Measurements from ENCODE around the gene ATP11C. TPM values are rescaled to one million over a fixed set of nuclear protein-coding genes. Genes with fewer than 3 reads are reported as not detected.

Gene ATP11C
- total RNA-seq, 4 donors from 2014 or later: 3.6 to 8.6 (median 7.0) TPM

- intact Hi-C loops (cut with DNase I; ENCODE audit: low total_unique reads) (no loop called here), in situ Hi-C loops (cut with MboI; ENCODE audit: low sequenced_read_pairs in 4 of 4) (no loop called here)
- TF ChIP-seq CTCF (IDR thresholded peaks at IDR 0.05 in 4 of 5, conservative IDR thresholded peaks at IDR 0.05 in 1 of 5): no peak
- TF ChIP-seq POLR2A (IDR thresholded peaks at IDR 0.05): no peak
- ATAC-seq (no peak), DNase-seq (no peak)
- H3K9me3 ChIP-seq: no peaks in the 10 kb centered on the region
- no peaks in the 10 kb centered on the region for H3K4me1 ChIP-seq
- H3K4me3 ChIP-seq: no peak overlapping the region
- H3K36me3 ChIP-seq: no peaks in the 10 kb centered on the region
- H3K27me3 ChIP-seq: no peaks in the 10 kb centered on the region
- H3K27ac ChIP-seq: no peak overlapping the region
These were observed 116.6 kb downstream of the ATP11C start for GRCh38 chrX:139816204-139816603.

- ATAC-seq: no peak
- intact Hi-C loops (cut with DNase I; ENCODE audit: low total_unique reads): no loop called here
These were observed 117.1 kb downstream of the ATP11C start for GRCh38 chrX:139815771-139816170.

GRCh38 chrX:139811942-139812629 is 120.8 kb downstream of the ATP11C start:
- intact Hi-C loops (cut with DNase I; ENCODE audit: low total_unique reads) (no loop called here), in situ Hi-C loops (cut with MboI; ENCODE audit: low sequenced_read_pairs in 4 of 4) (no loop called here)
- ATAC-seq (no peak), DNase-seq (no peak)
- TF ChIP-seq CTCF (IDR thresholded peaks at IDR 0.05 in 4 of 5, conservative IDR thresholded peaks at IDR 0.05 in 1 of 5) (no peak), POLR2A (IDR thresholded peaks at IDR 0.05) (no peak)
- Histone ChIP-seq H3K4me1 (no peaks in the 10 kb centered on the region), H3K27me3 (no peaks in the 10 kb centered on the region), H3K36me3 (no peaks in the 10 kb centered on the region), H3K9me3 (no peaks in the 10 kb centered on the region), H3K4me3 (no peak overlapping the region), H3K27ac (no peak overlapping the region)

More at GRCh38 chrX:139815771-139816170, 117.1 kb downstream of the ATP11C start:
- Histone ChIP-seq H3K27ac (no peak overlapping the region), H3K4me3 (no peak overlapping the region), H3K27me3 (no peaks in the 10 kb centered on the region), H3K9me3 (no peaks in the 10 kb centered on the region), H3K36me3 (no peaks in the 10 kb centered on the region), H3K4me1 (no peaks in the 10 kb centered on the region)
- no peak for DNase-seq
- TF ChIP-seq POLR2A (IDR thresholded peaks at IDR 0.05): no peak
- TF ChIP-seq CTCF (IDR thresholded peaks at IDR 0.05 in 4 of 5, conservative IDR thresholded peaks at IDR 0.05 in 1 of 5): no peak
- in situ Hi-C loops (cut with MboI; ENCODE audit: low sequenced_read_pairs in 4 of 4): no loop called here

- Histone ChIP-seq H3K36me3 (no peaks in the 10 kb centered on the region), H3K4me3 (no peak overlapping the region), H3K27ac (no peak overlapping the region), H3K9me3 (no peaks in the 10 kb centered on the region), H3K4me1 (no peaks in the 10 kb centered on the region), H3K27me3 (no peaks in the 10 kb centered on the region)
- intact Hi-C loops (cut with DNase I; ENCODE audit: low total_unique reads): no loop called here
- no peak for TF ChIP-seq CTCF (IDR thresholded peaks at IDR 0.05 in 4 of 5, conservative IDR thresholded peaks at IDR 0.05 in 1 of 5)
- TF ChIP-seq POLR2A (IDR thresholded peaks at IDR 0.05): no peak
- ATAC-seq (no peak), DNase-seq (no peak)
- in situ Hi-C loops (cut with MboI; ENCODE audit: low sequenced_read_pairs in 4 of 4): no loop called here
These were observed 128.4 kb downstream of the ATP11C start for GRCh38 chrX:139804482-139804881.

- Histone ChIP-seq H3K4me1 (no peaks in the 10 kb centered on the region), H3K27ac (no peak overlapping the region), H3K4me3 (no peak overlapping the region), H3K27me3 (no peaks in the 10 kb centered on the region), H3K9me3 (no peaks in the 10 kb centered on the region), H3K36me3 (no peaks in the 10 kb centered on the region)
- DNase-seq (no peak), ATAC-seq (no peak)
- in situ Hi-C loops (cut with MboI; ENCODE audit: low sequenced_read_pairs in 4 of 4): no loop called here
- TF ChIP-seq POLR2A (IDR thresholded peaks at IDR 0.05) (no peak), CTCF (IDR thresholded peaks at IDR 0.05 in 4 of 5, conservative IDR thresholded peaks at IDR 0.05 in 1 of 5) (no peak)
- intact Hi-C loops (cut with DNase I; ENCODE audit: low total_unique reads): no loop called here
These were observed 129.6 kb downstream of the ATP11C start for GRCh38 chrX:139803224-139803623.
